Dedifferentiated amniotic fluid mesenchymal stem cell (primary cell): ENCODE measurements around the gene PAK1IP1.
"Not testable (repeated sequence)": the region's sequence is repeated elsewhere in the genome, so short reads cannot be mapped to it uniquely, and the experiment has no call there.

Experiments
- DNase-seq: peaks from one replicate; pipeline ENCODE4 v3.0.0-alpha.2; 2016; ENCODE audit errors: extremely low spot score

The PAK1IP1 gene

GRCh38 chr6:10692965-10693538 lies 1.7 kb upstream of the PAK1IP1 start:
- DNase-seq = no peak

- no peak for DNase-seq
These were observed 400 bp downstream of the PAK1IP1 start for GRCh38 chr6:10695086-10695657.

- DNase-seq = no peak
These were observed 1.9 kb downstream of the PAK1IP1 start for GRCh38 chr6:10696655-10697054.

GRCh38 chr6:10713962-10714361 lies 19.2 kb downstream of the PAK1IP1 start:
- DNase-seq = no peak

- no peak for DNase-seq
These were observed 24.7 kb downstream of the PAK1IP1 start for GRCh38 chr6:10719296-10719963.

GRCh38 chr6:10719964-10720264 lies 25.1 kb downstream of the PAK1IP1 start:
- DNase-seq = no peak

GRCh38 chr6:10720265-10720959 lies 25.6 kb downstream of the PAK1IP1 start:
- DNase-seq = no peak

- not testable (repeated sequence) for DNase-seq
These were observed 26.4 kb downstream of the PAK1IP1 start for GRCh38 chr6:10720960-10721849.

- no peak for DNase-seq
These were observed 27.2 kb downstream of the PAK1IP1 start for GRCh38 chr6:10721850-10722569.

- DNase-seq = no peak
These were observed 27.7 kb downstream of the PAK1IP1 start for GRCh38 chr6:10722570-10722819.

GRCh38 chr6:10722820-10723566 lies 28.2 kb downstream of the PAK1IP1 start, which contains the start of gene TMEM14C:
TMEM14C (plus strand) TSS chr6:10723070; CDS start chr6:10724614, 1,544 bp downstream.
- DNase-seq = peak; percentile 95

- no peak for DNase-seq
These were observed 28.8 kb downstream of the PAK1IP1 start for GRCh38 chr6:10723567-10723881.

- DNase-seq = no peak
These were observed 30.3 kb downstream of the PAK1IP1 start for GRCh38 chr6:10725044-10725443.

GRCh38 chr6:10725716-10726115 lies 30.9 kb downstream of the PAK1IP1 start:
- no peak for DNase-seq

GRCh38 chr6:10730254-10730653 lies 35.5 kb downstream of the PAK1IP1 start:
- no peak for DNase-seq

- DNase-seq = no peak
These were observed 38.5 kb downstream of the PAK1IP1 start for GRCh38 chr6:10733151-10733715.

- DNase-seq = no peak
These were observed 39.1 kb downstream of the PAK1IP1 start for GRCh38 chr6:10733863-10734262.

GRCh38 chr6:10736731-10737130 lies 42.0 kb downstream of the PAK1IP1 start:
- DNase-seq = no peak

GRCh38 chr6:10740061-10740460 lies 45.3 kb downstream of the PAK1IP1 start:
- DNase-seq = no peak

GRCh38 chr6:10741643-10742042 lies 46.9 kb downstream of the PAK1IP1 start:
- not testable (repeated sequence) for DNase-seq

GRCh38 chr6:10742251-10742650 lies 47.5 kb downstream of the PAK1IP1 start:
- no peak for DNase-seq
